HG03045 (cell line): ENCODE results near the gene TANGO6.

Source experiments
- ATAC-seq: cut with Tn5 transposase; IDR thresholded peaks from one replicate; pipeline ENCODE4 v1.9.1; 2021; ENCODE audit warnings: mild to moderate bottlenecking, moderate library complexity; ENCODE audit not compliant: unreplicated experiment

The TANGO6 gene

DNA sequence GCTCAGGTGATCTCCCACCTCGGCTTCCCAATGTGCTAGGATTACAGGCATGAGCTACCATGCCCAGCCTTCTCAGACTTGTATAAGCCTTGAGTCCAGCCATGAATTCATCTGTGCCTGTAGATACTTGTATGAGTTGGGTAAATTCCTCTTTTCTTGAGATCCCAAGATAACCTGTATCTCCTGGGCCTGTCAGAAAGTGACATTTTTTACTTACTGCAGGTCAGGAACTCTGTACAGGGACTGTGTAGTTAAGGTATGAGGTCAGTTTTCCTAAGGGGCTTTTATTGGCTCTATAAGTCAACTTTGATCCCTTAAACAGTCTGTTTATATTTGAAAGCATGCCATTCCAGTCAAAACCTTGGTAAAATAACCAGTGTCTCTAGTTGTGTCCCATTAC, 155.8 kb downstream of the TANGO6 start:
- ATAC-seq: no peak

DNA sequence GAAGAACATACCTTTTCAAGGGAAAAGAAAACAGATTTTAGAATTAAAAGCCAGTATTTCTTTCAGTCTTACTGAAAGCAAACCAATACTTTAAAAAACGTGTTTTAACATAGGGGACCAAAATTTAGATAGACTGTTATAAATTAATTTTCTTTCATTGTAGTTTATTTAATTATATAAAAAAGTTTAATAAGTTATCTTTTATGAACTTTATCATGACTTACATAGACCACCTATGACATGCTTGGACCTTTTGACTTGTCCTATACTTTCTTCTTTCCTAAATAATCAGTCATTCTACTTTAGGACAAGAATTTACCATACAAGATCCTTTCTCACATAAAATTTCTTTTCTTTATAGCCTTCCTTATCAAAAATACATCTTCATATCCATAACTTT, 160.2 kb downstream of the TANGO6 start:
- ATAC-seq: no peak

DNA sequence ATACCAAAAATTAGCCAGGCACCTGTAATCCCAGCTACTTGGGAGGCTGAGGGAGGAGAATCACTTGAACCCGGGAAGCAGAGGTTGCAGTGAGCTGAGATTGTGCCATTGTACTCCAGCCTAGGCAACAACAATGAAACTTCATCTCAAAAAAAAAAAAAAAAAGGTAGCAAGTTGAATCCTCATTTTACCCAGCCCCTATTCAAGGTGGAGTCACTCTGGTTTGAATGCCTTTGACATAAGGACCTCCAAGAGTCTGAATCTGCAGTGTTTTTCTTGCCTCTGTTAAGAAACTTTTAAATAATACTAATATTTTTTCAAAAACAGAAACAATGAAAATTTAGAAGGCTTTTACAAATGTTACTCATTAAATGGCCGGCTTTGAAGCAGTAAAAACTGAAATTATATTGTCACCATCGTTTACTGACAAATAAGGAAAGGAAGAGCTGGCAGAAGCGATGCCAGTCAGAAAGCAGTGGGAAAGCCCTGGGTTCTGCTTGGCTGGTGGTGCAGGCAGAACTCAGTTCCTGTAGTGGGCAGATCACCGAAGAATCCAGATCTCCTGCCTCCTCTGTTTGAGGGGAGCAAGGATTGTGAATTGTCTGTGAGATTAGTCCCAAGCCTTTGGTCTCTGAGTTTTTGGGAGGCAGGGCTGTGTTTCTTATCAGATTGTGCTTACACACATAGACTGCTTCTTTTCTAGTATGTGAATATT, 162.5 kb downstream of the TANGO6 start:
- ATAC-seq: no peak

DNA sequence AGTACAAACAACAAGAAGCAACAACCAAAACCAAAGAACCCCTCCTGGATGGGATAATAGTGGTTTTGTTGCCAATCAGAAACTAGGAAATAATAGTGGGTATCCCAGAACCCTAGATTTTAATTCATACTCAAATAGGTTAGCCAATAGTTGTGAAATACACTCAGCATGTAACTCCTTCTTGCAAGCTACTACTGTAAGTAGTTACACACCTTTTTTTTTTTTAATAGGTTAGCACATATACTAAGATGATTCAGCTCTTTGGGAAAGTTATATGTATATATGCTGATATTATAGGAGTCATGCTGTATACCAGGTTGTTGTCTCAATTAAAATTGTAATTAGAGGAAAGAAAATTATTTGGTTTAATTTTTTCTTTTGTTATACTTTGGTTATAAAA, 169.6 kb downstream of the TANGO6 start:
- ATAC-seq: no peak

DNA sequence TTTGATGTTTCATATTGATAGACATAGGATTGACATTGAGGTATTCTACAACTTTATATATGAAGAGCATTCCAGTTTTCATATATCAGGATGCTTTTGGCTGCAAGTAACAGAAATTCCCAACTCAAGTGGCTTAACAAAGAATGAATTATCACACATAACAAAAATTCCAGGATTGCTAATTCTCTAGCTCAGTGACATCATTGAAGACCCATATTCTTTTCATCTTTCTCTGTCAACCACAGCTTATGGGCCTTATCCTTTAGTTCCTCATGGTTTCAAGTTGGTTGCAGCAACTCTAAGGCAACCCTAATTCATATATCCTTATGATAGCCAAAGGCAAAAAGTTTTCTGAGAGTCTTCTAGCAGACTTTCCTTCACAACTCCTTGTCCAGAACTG, 170.7 kb downstream of the TANGO6 start:
- no peak for ATAC-seq

DNA sequence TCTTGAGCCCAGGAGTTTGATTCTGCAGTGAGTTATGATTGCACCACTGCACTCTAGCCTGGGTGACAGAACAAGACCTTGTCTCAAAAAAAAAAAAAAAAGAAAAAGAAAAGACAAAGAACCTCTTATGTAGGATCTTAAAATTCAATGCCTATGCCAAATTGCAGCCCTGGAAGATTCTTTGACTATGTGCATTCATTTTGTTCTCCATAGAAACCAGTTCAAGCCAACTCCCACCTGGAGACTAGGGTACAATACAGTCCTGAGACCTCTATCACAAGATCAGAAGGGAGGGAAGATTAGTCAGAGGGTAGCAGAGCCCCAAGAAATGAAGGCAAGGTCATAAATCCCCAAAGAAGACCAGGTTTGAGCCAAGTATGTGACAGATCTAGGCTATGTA, 171.5 kb downstream of the TANGO6 start:
- no peak for ATAC-seq

DNA sequence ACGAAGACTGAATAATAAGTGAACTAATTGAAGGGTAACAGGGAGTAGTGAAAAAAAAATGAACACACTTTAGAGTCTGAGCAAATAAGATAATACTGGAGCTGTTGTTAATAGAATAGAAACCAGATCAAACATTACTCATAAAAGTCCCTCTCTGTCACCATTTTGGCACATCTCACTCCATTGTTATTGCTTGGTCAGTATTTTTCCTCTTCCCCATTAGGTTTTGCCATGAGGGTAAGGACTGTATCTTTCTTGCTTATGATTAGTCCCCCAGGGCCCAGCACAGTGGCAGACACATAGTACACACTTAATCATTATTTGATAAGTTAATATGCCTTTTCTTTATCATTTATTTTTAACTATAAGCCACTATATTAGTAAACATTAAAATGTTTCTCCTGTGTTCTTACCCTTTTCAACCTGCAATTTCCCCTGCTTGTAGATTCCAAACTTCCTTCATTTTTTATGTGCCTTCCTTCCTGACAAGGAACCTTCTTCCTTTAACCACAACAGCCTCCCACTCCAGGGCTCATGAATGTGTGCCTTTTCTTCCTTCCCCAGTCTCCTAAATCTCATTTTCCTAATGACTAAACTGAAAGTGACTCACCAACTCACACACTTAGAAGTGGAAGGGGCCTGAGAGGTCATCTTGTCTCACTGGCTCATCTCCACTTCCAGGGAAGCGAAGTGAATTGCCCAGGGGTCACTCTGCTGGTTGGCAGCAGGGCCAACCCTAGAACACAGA, 173.9 kb downstream of the TANGO6 start:
- no peak for ATAC-seq

DNA sequence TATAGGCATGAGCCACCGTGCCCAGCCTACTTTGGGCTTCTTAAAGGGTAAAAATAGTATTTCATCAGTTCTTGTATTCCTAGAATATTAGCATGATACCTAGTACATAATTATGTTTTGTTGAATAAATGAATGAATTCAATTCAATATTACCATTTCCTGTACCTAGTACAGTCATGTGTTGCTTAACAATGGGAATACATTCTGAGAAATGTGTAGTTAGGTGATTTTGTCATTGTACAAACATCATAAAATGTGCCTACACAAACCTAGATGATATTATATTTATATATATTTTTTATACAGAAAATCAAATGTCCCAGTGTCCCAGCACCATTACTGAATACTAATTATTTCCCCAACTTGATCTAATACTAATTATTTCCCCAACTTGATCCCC, 176.5 kb downstream of the TANGO6 start:
- ATAC-seq: no peak

DNA sequence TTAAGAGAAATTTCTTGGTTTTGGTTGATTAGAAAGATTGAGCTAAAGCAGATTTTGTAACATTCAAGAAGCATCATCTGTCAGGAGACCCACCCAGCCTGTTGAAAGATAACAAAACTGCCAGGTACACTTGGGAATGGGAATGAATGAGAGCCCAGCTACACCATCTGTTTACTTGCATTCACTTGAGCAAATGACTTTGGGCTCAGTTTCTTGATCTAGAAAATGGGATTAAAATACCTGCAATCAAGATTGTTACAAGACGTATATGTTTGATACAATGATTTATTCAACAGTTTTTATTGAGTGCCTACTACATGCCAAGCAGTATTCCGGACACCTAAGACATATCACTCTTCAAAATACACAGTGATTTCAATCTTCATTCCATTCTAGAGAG, 185.8 kb downstream of the TANGO6 start:
- ATAC-seq: no peak

DNA sequence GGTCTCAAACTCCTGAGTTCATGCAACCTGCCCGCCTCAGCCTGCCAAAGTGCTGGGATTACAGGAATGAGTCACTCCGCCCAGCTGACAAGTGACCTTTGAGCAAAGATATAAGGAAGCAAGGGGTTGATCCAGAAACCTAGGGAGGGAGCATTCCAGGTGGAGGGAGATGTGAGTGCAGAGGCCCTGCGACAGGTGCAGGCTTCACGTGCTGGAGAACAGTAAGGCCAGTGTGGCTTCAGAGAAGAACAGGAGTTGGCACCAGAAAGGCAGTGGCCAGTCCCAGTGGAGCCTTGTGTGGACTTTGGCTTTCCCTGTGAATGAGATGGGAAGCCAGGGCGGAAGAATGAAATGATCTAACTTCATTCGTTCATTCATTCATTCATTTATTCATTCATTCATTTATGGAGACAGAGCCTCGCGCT, 188.6 kb downstream of the TANGO6 start:
- no peak for ATAC-seq

DNA sequence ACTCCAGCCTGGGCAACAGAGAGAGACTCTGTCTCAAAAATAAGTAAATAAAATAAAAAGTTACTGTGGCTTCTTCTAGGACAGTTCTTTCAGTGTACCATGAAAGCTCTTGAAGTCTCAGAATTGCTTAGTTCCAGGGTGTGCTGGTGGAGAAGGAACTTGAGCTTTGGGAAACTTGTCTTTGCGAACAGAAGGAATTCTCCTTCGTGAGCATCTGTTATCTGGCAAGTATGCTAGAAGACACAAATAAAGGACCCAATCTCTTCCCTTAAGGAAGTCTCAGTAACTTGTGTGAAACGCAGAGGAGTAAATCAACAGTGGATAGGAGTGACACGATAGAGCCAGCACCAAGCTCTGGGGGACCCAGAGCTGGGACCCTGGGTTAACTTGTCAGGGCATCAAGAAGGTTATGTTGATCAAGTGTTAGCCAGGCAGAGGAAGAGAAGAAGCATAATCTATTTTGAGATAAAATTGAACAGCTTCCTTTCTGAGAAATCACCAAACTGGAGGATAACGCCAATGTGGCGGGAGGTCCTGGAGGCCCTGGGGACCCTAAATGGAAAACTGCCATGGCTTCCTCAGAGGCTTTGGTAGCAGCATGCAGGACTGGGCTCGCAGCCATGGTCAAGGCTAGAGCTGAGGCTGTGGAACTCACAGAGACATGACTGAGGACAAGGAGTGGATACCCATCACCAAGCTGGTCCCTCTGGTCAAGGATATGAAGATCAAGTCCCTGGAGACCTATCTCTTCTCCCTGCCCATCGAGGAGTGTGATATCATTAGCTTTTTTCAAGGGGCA, 190.0 kb downstream of the TANGO6 start:
- ATAC-seq: no peak

DNA sequence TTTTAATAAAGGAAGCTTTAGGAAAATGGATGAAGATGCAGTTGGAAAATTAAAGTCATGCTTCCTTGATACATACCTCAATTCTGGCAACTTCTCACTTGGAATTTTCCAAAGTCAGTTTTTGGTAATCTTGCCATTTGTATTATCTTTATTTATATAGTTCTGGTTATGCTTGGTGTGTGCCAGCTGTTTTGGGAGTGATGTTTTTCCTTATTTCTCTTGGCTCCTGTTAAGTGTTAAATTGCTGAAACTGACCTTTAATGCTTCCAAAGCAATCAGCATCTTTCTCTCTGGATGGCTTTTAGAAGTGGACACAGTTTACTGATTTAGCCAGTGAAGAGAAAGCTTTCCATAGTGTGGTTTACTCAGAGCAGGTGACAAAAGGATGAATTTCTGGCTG, 192.0 kb downstream of the TANGO6 start:
- ATAC-seq: no peak

DNA sequence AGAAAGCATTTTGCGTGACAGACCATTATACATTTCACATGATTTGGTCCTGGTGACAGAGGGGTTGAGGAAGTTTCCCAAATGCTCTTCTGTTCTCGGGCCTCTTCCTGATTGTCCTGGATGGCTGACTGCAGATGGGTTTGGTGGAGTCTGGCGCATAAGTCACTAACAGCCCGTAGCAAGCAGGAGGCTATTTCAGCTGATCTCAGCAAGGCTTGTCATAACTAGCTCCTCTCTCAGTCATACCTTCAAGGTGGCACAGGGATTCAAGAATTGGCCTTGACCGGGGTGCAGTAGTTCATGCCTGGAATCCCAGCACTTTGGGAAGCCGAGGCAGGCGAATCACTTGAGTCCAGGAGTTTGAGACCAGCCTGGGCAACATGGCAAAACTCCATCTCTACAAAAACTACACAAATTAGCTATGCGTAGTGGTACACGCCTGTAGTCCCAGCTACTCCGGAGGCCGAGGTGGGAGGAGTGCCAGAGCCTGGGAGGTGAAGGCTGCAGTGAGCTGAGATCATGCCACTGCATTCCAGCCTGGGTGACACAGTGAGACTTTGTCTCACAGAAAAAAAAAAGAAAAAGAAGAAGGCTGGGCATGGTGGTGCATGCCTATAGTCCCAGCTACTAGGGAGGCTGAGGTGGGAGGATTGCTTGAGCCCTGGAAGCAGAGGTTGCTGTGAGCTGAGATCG, 193.2 kb downstream of the TANGO6 start:
- no peak for ATAC-seq

DNA sequence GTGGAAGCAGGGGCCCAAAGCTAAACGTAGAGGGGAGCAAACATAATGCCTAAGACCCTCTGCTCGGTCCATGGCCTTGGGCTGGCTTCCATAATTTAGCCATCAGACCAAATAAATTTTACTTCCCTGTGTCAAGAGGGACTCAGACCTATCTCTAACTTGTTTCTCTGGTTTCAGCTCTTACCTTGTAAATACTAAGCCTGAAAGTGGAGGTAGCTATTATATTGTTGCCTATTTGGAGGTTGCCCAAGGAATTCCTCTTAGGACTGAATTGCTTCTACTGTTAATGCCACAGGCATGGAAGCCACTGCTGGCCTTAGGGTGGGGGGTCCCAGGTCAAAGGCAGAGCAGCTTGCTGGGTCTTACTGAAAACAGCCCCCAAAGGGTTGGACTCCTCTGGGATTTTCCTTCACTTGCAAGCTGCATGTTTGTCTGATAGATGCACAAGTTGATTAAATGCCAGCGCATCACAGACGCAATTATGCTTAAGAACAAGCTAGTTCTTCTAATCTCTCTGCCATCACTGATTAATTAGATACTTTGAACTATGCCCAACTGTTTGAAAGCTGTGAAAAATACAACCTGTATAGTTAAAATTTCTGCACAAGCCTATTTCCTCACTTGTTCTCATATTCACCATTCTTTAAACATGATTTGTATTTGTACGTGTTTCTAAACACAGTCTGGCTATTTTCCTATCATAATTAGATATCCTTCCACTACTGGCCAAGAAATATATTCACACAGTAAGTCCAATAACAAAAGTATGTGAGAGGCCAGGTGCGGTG, 194.2 kb downstream of the TANGO6 start:
- no peak for ATAC-seq

DNA sequence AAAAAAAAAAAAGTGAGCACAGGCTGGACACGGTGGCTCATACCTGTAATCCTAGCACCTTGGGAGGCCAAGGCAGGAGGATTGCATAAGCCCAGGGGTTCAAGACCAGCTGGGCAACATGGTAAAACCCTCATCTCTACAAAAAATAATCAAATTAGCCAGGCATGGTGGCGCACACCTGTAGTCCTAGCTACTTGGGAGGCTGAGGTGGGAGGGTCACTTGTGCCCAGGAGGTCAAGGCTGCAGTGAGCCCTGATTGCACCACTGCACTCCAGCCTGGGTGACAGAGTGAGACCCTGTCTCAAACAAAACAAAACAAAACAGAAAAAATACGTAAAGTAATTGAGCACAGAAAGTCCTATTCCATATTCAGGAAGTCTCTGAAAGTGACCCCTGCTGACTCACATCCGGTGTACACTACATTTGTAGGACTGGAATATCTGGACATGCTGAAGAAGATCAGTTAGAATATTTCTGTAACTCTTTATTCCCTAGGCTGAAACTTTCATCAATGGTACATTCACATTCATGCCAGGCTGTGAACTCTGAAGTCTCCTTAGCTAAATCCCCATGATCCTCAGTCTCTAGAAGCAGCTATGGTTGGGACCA, 196.1 kb downstream of the TANGO6 start:
- ATAC-seq: no peak

DNA sequence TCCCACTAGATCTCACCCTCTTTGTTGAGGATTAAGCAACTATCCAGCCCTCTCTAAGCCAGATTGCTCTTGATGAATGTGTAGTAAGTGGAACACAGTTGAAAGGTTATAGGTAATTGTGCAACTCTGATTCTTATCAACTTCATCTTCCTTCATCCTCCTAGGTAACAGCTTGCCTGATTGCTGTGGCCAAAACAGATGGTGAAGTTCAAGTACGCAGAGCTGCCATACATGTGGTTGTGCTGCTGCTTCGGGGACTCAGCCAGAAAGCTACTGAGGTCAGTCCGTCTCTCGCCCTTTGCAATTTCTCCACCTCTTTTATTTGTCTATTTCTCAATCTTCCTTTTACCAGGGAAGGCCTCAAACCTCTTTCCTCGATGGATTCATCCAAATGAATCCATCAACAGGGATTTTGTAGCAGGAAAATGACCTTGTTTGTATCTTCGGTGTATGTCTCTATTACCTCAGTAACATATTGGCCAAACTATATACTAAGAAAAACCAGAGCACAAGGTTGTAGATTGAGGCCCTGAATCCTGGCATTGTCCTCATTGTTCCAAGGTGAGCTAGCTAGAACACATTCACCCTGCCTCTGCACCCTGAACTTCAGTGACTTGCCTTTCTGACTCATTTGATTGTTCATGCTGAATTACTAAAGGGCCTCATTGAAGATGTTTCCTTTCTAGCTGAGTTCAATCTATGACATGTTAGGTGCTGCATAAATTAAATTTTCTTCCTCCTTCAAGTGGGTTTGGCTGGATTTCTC, 197.0 kb downstream of the TANGO6 start:
- ATAC-seq: no peak

DNA sequence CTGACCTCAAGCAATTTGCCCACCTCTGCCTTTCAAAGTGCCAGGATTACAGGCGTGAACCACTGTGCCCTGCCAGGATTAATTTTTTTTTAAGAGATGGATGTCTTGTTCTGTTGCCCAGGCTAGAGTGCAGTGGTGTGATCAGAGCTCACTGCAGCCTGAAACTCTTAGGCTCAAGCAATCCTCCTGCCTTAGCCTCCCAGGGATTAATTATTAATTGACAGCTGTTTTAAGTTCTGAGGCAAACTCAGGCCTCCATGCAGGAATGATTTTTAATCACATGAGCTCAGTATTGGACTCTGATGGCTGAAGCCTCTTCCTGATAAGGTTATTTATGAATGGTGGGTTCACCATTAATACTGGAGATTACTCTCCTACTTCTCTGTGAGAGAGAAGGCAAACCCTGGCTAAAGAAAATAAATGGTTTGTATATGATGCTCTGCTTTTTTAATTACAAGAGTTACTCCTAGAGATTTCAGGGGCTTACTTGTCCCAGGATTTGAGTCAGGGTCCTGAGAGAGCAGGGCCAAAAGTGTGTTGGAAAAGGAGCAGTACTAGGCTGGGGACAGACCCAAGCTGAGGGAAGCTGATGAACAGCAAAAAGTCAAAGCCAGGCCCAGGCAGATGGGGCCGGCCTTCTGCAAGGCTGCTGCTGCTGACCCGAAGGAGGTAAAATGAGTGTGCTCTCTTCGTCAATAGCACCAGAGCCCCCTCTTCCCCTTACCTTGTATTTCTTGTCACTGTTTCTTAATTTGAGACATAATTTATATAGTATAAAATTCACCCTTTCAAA, 205.2 kb downstream of the TANGO6 start:
- no peak for ATAC-seq

DNA sequence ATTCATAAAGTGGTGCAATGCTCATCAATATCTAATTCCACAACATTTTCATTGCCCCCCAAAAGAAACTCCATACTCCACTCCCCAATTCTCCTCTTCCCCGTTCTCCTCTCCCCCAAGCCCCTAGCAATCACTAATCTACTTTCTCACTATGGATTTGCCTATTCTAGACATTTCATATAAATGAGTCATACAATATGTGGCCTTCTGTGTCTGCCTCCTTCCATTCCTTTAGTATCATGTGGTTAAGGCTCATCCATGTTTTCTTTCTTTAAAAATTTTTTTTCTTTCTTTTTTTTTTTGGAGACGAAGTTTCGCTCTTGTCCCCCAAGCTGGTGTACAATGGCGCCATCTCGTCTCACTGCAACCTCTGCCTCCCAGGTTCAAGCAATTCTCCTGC, 205.8 kb downstream of the TANGO6 start:
- ATAC-seq: no peak
